SH-SY5Y (cell line): ENCODE data around the gene BRAF.

ENCODE experiments used
- GATA2 ChIP-seq: IDR thresholded peaks from 2 replicates; pipeline ENCODE4 v1.6.1; 2011; ENCODE audit warnings: mild to moderate bottlenecking, low read depth, low read length
- GATA3 ChIP-seq: IDR thresholded peaks from 2 replicates; pipeline ENCODE4 v1.6.1; 2011; ENCODE audit warnings: low read depth, mild to moderate bottlenecking, low read length, moderate library complexity

Gene BRAF

DNA sequence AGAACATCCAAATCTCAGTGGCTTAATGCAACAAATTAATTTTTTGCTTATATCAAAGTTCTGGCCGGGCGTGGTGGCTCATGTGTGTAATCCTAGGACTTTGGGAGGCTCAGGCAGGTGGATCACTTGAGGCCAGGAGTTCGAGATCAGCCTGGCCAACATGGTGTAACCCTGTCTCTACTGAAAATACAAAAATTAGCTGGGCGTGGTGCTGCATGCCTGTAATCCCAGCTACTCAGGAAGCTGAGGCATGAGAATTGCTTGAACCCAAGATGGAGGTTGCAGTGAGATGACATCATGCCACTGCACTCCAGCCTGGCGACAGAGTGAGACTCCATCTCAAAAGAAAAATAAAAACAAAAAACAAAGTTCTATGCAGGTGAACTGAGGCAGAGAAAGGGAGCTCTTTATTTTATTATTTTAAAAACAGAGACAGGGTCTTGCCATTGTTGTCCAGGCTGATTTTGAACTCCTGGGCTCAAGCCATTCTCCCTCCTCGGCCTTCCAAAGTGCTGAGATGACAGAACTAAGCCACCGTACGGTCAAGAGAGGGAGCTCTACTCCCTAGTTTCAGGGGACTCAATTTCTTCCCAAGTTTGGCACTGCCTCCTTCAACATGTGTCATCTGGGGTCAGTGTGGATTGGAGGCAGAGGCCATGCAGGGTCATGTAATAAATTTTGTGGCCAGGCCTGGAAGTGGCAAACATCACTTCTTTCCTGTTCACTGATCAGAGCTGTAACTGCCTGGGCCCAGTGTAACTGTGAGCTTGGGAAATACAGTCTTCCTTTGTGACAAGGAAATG, 249.6 kb downstream of the BRAF start:
- no peak for TF ChIP-seq GATA2
- no peak for TF ChIP-seq GATA3

DNA sequence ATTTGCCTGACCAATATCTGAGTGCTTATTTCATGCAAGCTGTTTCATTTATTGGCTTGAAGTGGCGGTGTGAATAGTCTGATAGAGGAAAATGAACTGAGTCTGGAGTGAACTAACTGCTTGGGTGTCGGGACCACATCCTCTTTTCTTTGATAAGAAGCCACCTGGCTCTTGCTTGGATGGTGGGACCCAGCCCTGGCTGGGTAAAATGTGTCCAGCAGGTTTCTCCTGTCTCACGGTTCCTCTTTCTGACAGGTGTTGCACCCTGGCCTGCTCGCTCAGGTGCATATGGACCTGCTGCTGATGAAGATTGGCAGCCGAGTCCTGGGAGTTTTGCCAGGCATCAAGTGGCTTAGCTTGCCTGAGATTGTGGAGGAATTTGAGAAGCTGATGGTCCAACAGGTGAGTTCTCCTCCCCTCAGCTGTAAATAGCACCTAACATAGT, 250.4 kb downstream of the BRAF start:
- TF ChIP-seq GATA3 (no peak), GATA2 (no peak)

DNA sequence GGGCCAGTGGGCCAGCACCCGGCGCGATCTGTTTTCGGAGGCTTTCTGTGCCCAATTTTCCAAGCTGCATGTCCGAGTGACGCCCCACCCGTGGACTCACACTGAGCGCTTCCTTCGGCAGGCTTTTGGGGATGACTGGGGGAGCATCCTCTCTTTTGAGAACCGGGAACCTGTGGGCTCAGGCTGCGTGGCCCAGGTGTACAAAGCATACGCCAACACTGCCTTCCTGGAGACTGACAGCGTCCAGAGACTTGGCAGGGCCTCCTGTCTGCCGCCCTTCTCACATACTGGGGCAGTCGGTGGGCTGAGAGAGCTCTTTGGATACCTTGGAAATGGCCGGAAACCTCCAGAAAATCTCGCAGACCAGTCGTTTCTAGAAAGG, 251.0 kb downstream of the BRAF start:
- TF ChIP-seq GATA2: no peak
- no peak for TF ChIP-seq GATA3

DNA sequence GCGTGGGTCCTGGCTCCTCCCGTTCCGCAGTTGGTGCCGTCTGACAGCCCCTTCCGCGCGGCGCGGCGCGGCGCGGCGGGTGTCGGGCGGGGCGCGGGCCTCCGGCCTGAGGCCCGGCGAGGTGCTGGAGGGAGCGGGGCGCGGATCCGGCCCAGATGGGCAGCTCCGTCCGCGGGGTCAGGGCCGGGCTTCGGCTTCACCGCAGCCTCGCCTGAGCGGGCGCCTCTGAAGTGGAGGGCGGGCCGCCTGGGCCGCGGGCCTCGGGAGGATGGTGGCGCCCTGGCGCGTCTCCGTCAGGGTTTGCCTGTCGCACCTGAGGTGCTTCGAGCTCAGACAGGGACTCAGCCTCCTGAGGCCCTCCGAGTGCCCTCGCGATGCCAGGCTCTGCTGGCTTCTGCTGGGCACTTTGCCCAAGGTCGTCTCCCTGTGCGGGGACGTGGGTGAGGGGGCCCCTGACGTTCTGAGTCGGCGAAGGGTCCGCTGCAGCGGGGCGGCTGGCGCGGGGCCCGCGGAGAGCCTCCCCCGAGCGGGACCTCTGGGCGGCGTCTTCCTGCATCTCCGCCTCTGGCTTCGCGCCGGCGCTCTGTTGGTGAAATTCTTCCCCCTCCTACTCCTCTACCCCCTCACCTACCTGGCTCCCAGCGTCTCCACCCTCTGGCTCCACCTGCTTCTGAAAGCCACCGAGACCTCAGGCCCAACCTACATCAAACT, 251.5 kb downstream of the BRAF start:
- TF ChIP-seq GATA3 (no peak), GATA2 (no peak)

DNA sequence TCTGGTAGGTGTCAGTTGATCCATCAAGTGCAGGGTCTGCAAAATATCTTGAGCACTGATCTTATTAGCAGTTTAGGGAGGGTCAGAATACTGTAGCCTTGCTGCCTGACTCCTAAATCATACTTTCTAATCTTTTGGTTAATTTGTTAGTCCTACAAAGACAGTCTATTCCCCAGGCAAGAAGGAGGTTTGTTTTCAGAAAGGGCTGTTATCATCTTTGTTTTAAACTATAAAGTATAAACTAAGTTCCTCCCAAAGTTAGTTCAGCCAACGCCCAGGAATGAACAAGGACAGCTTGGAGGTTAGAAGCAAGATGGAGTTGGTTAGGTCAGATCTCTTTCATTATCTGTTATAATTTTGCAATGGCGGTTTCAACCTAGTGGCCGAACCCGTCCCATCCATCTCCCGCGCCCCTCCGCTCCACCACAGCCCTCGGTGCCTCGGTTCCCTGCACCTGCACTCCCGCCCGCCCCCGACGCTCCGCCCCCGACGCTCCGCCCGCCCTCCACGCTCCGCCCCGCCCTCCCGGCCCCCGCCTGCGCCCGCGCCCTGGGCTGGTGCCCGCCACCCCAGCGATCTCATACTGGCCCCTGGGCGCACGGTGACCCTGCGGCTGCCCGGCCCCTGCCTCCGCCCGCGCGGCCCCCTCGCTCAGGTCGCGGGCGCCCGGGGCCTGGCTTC, 252.2 kb downstream of the BRAF start, which contains the start of gene ADCK2:
Gene ADCK2 (plus strand): TSS at position 564 of the 681 bp plus-strand sequence. CDS start 386 bp downstream, outside the sequence.
- TF ChIP-seq GATA3 (no peak), GATA2 (no peak)

DNA sequence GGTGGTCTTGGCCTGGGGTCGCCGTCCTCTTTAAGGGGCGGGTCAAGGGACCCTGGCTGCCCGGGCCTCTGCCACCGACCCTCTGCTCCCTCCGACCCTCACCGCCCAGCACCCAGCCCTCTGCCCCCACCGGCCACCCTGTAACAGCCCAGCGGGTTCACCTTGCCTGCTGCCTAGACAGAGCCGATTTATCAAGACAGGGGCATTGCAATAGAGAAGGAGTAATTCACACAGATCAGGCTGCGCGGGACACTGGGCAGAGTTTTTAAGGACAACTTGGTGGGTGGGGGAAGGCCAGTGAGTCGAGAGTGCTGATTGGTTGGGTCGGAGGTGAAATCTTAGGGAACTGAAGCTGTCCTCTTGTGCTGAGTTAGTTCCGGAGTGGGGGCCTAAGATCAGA, 252.8 kb downstream of the BRAF start:
- no peak for TF ChIP-seq GATA2
- no peak for TF ChIP-seq GATA3

DNA sequence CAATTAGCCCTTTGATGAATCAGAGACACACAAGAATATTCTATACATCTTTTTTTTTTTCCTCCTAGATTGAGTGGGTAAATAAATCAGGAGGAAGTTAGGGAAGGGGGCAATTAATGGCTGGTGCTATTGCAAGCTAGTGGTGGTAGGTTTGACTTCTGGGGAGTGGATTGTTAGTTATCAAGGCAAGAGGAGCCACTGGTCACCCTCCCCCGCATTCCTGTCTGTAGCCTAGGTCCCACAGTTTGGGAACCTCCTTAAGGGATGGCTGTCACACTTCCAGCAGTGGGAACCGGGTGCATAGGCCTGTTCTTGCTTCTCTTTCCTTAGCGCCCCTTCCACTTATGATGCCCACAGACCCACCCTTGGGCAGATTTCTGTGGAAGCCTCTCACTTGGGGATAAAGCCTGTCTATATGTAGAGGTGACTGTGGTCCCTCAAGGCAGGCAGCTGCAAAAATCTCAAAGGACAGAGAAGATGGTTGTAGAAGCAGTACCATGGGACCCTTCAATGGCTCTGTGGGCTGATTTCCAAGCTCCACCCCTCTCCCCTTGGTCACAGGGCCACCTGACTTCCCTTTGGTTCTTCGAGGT, 254.3 kb downstream of the BRAF start:
- TF ChIP-seq GATA2 (no peak), GATA3 (no peak)

DNA sequence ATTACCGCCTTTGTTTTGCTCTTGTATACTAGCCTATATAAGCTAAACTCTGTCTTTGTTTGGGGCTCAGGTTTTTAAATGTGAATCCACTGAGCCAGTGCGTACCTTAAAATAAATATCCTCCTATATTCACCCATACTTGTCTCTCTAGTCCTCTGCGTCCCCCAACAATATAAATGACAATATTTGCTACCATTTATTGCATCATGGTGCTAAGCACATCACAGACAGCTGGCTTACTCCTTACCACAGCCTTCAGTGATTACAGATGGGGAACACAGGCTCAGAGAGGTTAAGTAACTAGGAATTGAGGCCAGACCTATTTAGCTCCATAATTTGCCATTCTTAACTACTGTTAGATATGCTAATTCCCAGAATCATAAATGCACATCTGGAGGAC, 255.4 kb downstream of the BRAF start:
- TF ChIP-seq GATA3 (no peak), GATA2 (no peak)
